Gastrocnemius medialis (tissue), 4 donors: ENCODE results near the gene AQP12A. TPM values are rescaled to one million over a fixed set of nuclear protein-coding genes. Genes with fewer than 3 reads are reported as not detected.

ENCODE experiments used
- ATAC-seq, 2 donors: fragments of 150-250 bp; one replicate each; pipeline ENCODE4 v1.9.1; 2016
- DNase-seq, 2 donors: peaks; one replicate each; pipeline ENCODE4 v3.0.0-alpha.2; 2019
- H3K27ac ChIP-seq, 4 donors: fragments of 200-600 bp; sonication (generic); 1 replicate in 1 of 4; 2 replicates in 3 of 4; pipeline ENCODE4 v1.5.1; 2016 to 2018; ENCODE audit warnings: mild to moderate bottlenecking in 2 of 4, moderate library complexity in 1 of 4
- H3K27me3 ChIP-seq, 3 donors: fragments of 200-600 bp; sonication (generic) in 2 of 3; 1 replicate in 1 of 3; 2 replicates in 2 of 3; pipeline versions ENCODE4 v1.5.1 to v1.6.0; 2016 to 2019; ENCODE audit warnings: mild to moderate bottlenecking in 1 of 3, moderate library complexity in 1 of 3
- H3K36me3 ChIP-seq, 2 donors: fragments of 200-600 bp; sonication (generic) in 1 of 2; one replicate each; pipeline ENCODE4 v1.5.1; 2017 to 2018
- H3K4me1 ChIP-seq, 2 donors: fragments of 200-600 bp; sonication (generic) in 1 of 2; one replicate each; pipeline ENCODE4 v1.5.1; 2016 to 2017; ENCODE audit warnings: mild to moderate bottlenecking in 2 of 2
- H3K4me3 ChIP-seq, 4 donors: fragments of 200-600 bp; sonication (generic) in 3 of 4; 1 replicate in 1 of 4; 2 replicates in 3 of 4; pipeline ENCODE4 v1.5.1; 2016 to 2019; ENCODE audit warnings: mild to moderate bottlenecking in 2 of 4
- H3K9me3 ChIP-seq, 3 donors: fragments of 200-600 bp; sonication (generic) in 2 of 3; 1 replicate in 1 of 3; 2 replicates in 2 of 3; pipeline ENCODE4 v1.5.1; 2016 to 2019
- CTCF ChIP-seq, 5 experiments: fragments of 450-650 bp in 3 of 5; fragments of 200-600 bp in 2 of 5; sonication (generic) in 2 of 5; IDR thresholded peaks in 4 of 5; conservative IDR thresholded peaks in 1 of 5; 1 replicate in 4 of 5; 2 replicates in 1 of 5; pipeline ENCODE4 v1.5.1; 2016 to 2019; ENCODE audit warnings: antibody characterized with exemption in 5 of 5, mild to moderate bottlenecking in 3 of 5, moderate library complexity in 3 of 5
- POLR2A ChIP-seq, 2 donors: fragments of 450-650 bp; IDR thresholded peaks; one replicate each; pipeline ENCODE4 v1.6.1; 2017; ENCODE audit warnings: antibody characterized with exemption in 2 of 2, mild to moderate bottlenecking in 2 of 2, moderate library complexity in 2 of 2
- in situ Hi-C, 4 donors: fragments of 200-750 bp; cut with MboI; loops; one replicate each; pipeline versions ENCODE4 v1.15.0 to v1.8.0; 2017; ENCODE audit warnings: low sequenced_read_pairs in 4 of 4
- intact Hi-C: fragments of 100-400 bp; cut with DNase I; formaldehyde crosslinking; loops from one replicate; pipeline ENCODE4 v1.15.1; 2023; ENCODE audit warnings: low total_unique reads
- total RNA-seq, 4 donors: library from RNA; depleted of rRNA; stranded (reverse); fragments of >200 nt; gene quantifications; one replicate each; pipeline versions ENCODE4 v1.1.0 to v1.2.3, GENCODE V29; 2016

The AQP12A gene
- total RNA-seq, 4 donors from 2014 or later: not detected

- in situ Hi-C loops: loop anchor here in 3 of 4 donors (25.0 kb wide), 1 partner anchor 212 kb away; no protein-coding TSS in a partner anchor
- no peak overlapping the region for H3K4me3 ChIP-seq
- ATAC-seq: no peak
- intact Hi-C loops: no loop called here
- no peaks in the 10 kb centered on the region for H3K9me3 ChIP-seq
- H3K4me1 ChIP-seq: no peaks in the 10 kb centered on the region
- no peaks in the 10 kb centered on the region for H3K27me3 ChIP-seq
- no peaks in the 10 kb centered on the region for H3K36me3 ChIP-seq
- H3K27ac ChIP-seq: no peak overlapping the region
- no peak for DNase-seq
- no peak for TF ChIP-seq CTCF (IDR thresholded peaks at IDR 0.05 in 4 of 5, conservative IDR thresholded peaks at IDR 0.05 in 1 of 5)
- no peak for TF ChIP-seq POLR2A (IDR thresholded peaks at IDR 0.05)
Observed at GRCh38 chr2:240723851-240724250, 32.2 kb downstream of the AQP12A start.

- no peak overlapping the region for H3K27ac ChIP-seq
- H3K36me3 ChIP-seq: no peaks in the 10 kb centered on the region
- H3K4me3 ChIP-seq: no peak overlapping the region
- peaks cover 0 to 5% (median under 1%) of the 10 kb centered on the region in 3 donors for H3K27me3 ChIP-seq
- in situ Hi-C loops: loop anchor here in 3 of 4 donors (25.0 kb wide), 1 partner anchor 212 kb away; no protein-coding TSS in a partner anchor
- no peak for ATAC-seq
- intact Hi-C loops: no loop called here
- H3K9me3 ChIP-seq: no peaks in the 10 kb centered on the region
- TF ChIP-seq CTCF (IDR thresholded peaks at IDR 0.05 in 4 of 5, conservative IDR thresholded peaks at IDR 0.05 in 1 of 5) (no peak), POLR2A (IDR thresholded peaks at IDR 0.05) (no peak)
- DNase-seq: no peak
- no peaks in the 10 kb centered on the region for H3K4me1 ChIP-seq
Observed at GRCh38 chr2:240724431-240724830, 32.8 kb downstream of the AQP12A start.

- Histone ChIP-seq H3K4me1 (no peaks in the 10 kb centered on the region), H3K27ac (no peak overlapping the region), H3K9me3 (no peaks in the 10 kb centered on the region), H3K36me3 (no peaks in the 10 kb centered on the region), H3K27me3 (peaks cover 4 to 13% (median 8%) of the 10 kb centered on the region in 3 donors), H3K4me3 (no peak overlapping the region)
- ATAC-seq (no peak), DNase-seq (no peak)
- no peak for TF ChIP-seq CTCF (IDR thresholded peaks at IDR 0.05 in 4 of 5, conservative IDR thresholded peaks at IDR 0.05 in 1 of 5)
- TF ChIP-seq POLR2A (IDR thresholded peaks at IDR 0.05): no peak
- in situ Hi-C loops: no loop called here
- intact Hi-C loops: no loop called here
Observed at GRCh38 chr2:240725266-240725665, 33.6 kb downstream of the AQP12A start.

- Histone ChIP-seq H3K36me3 (no peaks in the 10 kb centered on the region), H3K4me3 (no peak overlapping the region), H3K27me3 (peaks cover 8 to 17% (median 11%) of the 10 kb centered on the region in 3 donors), H3K9me3 (no peaks in the 10 kb centered on the region), H3K4me1 (no peaks in the 10 kb centered on the region), H3K27ac (no peak overlapping the region)
- intact Hi-C loops (no loop called here), in situ Hi-C loops (no loop called here)
- no peak for TF ChIP-seq CTCF (IDR thresholded peaks at IDR 0.05 in 4 of 5, conservative IDR thresholded peaks at IDR 0.05 in 1 of 5)
- TF ChIP-seq POLR2A (IDR thresholded peaks at IDR 0.05): no peak
- DNase-seq (no peak), ATAC-seq (no peak)
Observed at GRCh38 chr2:240725671-240726070, 34.0 kb downstream of the AQP12A start.

GRCh38 chr2:240726876-240727275 is 35.2 kb downstream of the AQP12A start:
- in situ Hi-C loops: no loop called here
- H3K4me1 ChIP-seq: no peaks in the 10 kb centered on the region
- H3K27me3 ChIP-seq: peaks cover 14 to 26% (median 21%) of the 10 kb centered on the region in 3 donors
- ATAC-seq (no peak), DNase-seq (no peak)
- no peaks in the 10 kb centered on the region for H3K36me3 ChIP-seq
- no peak overlapping the region for H3K4me3 ChIP-seq
- H3K27ac ChIP-seq: no peak overlapping the region
- intact Hi-C loops: no loop called here
- no peaks in the 10 kb centered on the region for H3K9me3 ChIP-seq
- TF ChIP-seq CTCF (IDR thresholded peaks at IDR 0.05 in 4 of 5, conservative IDR thresholded peaks at IDR 0.05 in 1 of 5) (no peak), POLR2A (IDR thresholded peaks at IDR 0.05) (no peak)
